ENCODE results near the gene PRKCI. TPM values are rescaled to one million over a fixed set of nuclear protein-coding genes. Genes with fewer than 3 reads are reported as not detected.
"Not testable (repeated sequence)": the region's sequence is repeated elsewhere in the genome, so short reads cannot be mapped to it uniquely, and the experiment has no call there.

PRKCI gene
- total RNA-seq, 1 donor from 2014 or later = 24.2 TPM

- H3K36me3 Mint-ChIP-seq (ENCODE audit: low read depth); H3K4me1 Mint-ChIP-seq (ENCODE audit: low read depth); H3K27me3 Mint-ChIP-seq (ENCODE audit: insufficient read depth); intact Hi-C loops (cut with micrococcal nuclease); H3K4me3 Mint-ChIP-seq; DNase-seq (ENCODE audit: low spot score); H3K27ac Mint-ChIP-seq: not testable (repeated sequence)
- H3K9me3 Mint-ChIP-seq = peaks cover 14% of the 10 kb centered on the region
These were observed 120.0 kb downstream of the PRKCI start for GRCh38 chr3:170342273-170342672.

- H3K4me3 Mint-ChIP-seq; H3K36me3 Mint-ChIP-seq (ENCODE audit: low read depth); H3K27ac Mint-ChIP-seq; H3K9me3 Mint-ChIP-seq; H3K27me3 Mint-ChIP-seq (ENCODE audit: insufficient read depth); H3K4me1 Mint-ChIP-seq (ENCODE audit: low read depth); intact Hi-C loops (cut with micrococcal nuclease); DNase-seq (ENCODE audit: low spot score): not testable (repeated sequence)
These were observed 121.6 kb downstream of the PRKCI start for GRCh38 chr3:170343859-170344258.

GRCh38 chr3:170344971-170345370, 122.7 kb downstream of the PRKCI start:
- H3K27ac Mint-ChIP-seq = no peak overlapping the region
- H3K36me3 Mint-ChIP-seq (ENCODE audit: low read depth) = no peaks in the 10 kb centered on the region
- H3K9me3 Mint-ChIP-seq = no peaks in the 10 kb centered on the region
- no peak for DNase-seq (ENCODE audit: low spot score)
- H3K27me3 Mint-ChIP-seq (ENCODE audit: insufficient read depth) = peaks cover 2% of the 10 kb centered on the region
- H3K4me3 Mint-ChIP-seq = no peak overlapping the region
- H3K4me1 Mint-ChIP-seq (ENCODE audit: low read depth) = no peaks in the 10 kb centered on the region
- intact Hi-C loops (cut with micrococcal nuclease) = no loop called here

GRCh38 chr3:170346481-170347392, 124.5 kb downstream of the PRKCI start:
- H3K4me3 Mint-ChIP-seq = no peak overlapping the region
- no peak for DNase-seq (ENCODE audit: low spot score)
- H3K9me3 Mint-ChIP-seq = no peaks in the 10 kb centered on the region
- intact Hi-C loops (cut with micrococcal nuclease) = no loop called here
- no peak overlapping the region for H3K27ac Mint-ChIP-seq
- H3K36me3 Mint-ChIP-seq (ENCODE audit: low read depth) = no peaks in the 10 kb centered on the region
- H3K4me1 Mint-ChIP-seq (ENCODE audit: low read depth) = no peaks in the 10 kb centered on the region
- H3K27me3 Mint-ChIP-seq (ENCODE audit: insufficient read depth) = peaks cover 4% of the 10 kb centered on the region

GRCh38 chr3:170350515-170351413, 128.5 kb downstream of the PRKCI start:
- no peaks in the 10 kb centered on the region for H3K36me3 Mint-ChIP-seq (ENCODE audit: low read depth)
- intact Hi-C loops (cut with micrococcal nuclease) = loop anchor here (10.0 kb wide), 1 partner anchor 316 kb away; the partner anchor contains the start of gene GPR160
- no peak overlapping the region for H3K4me3 Mint-ChIP-seq
- no peak overlapping the region for H3K27ac Mint-ChIP-seq
- no peaks in the 10 kb centered on the region for H3K9me3 Mint-ChIP-seq
- H3K4me1 Mint-ChIP-seq (ENCODE audit: low read depth) = peaks cover 14% of the 10 kb centered on the region
- no peak for DNase-seq (ENCODE audit: low spot score)
- peaks cover 12% of the 10 kb centered on the region for H3K27me3 Mint-ChIP-seq (ENCODE audit: insufficient read depth)

- intact Hi-C loops (cut with micrococcal nuclease) = loop anchor here (10.0 kb wide), 1 partner anchor 318 kb away; the partner anchor contains the start of gene GPR160
- peaks cover 22% of the 10 kb centered on the region for H3K4me1 Mint-ChIP-seq (ENCODE audit: low read depth)
- no peak overlapping the region for H3K4me3 Mint-ChIP-seq
- H3K27me3 Mint-ChIP-seq (ENCODE audit: insufficient read depth) = peaks cover 13% of the 10 kb centered on the region
- H3K27ac Mint-ChIP-seq = no peak overlapping the region
- H3K9me3 Mint-ChIP-seq = no peaks in the 10 kb centered on the region
- DNase-seq (ENCODE audit: low spot score) = no peak
- H3K36me3 Mint-ChIP-seq (ENCODE audit: low read depth) = no peaks in the 10 kb centered on the region
These were observed 130.7 kb downstream of the PRKCI start for GRCh38 chr3:170352936-170353335.

GRCh38 chr3:170353485-170353884, 131.3 kb downstream of the PRKCI start:
- H3K27me3 Mint-ChIP-seq (ENCODE audit: insufficient read depth) = peaks cover 13% of the 10 kb centered on the region
- intact Hi-C loops (cut with micrococcal nuclease) = loop anchor here (10.0 kb wide), 1 partner anchor 319 kb away; the partner anchor contains the start of gene GPR160

GRCh38 chr3:170354760-170355159, 132.5 kb downstream of the PRKCI start:
- peaks cover 7% of the 10 kb centered on the region for H3K36me3 Mint-ChIP-seq (ENCODE audit: low read depth)
- H3K4me3 Mint-ChIP-seq = no peak overlapping the region
- peaks cover 32% of the 10 kb centered on the region for H3K4me1 Mint-ChIP-seq (ENCODE audit: low read depth)
- H3K27me3 Mint-ChIP-seq (ENCODE audit: insufficient read depth) = peaks cover 13% of the 10 kb centered on the region
- H3K27ac Mint-ChIP-seq = no peak overlapping the region
- no peaks in the 10 kb centered on the region for H3K9me3 Mint-ChIP-seq
- intact Hi-C loops (cut with micrococcal nuclease) = loop anchor here (5.0 to 10.0 kb wide), 6 partner anchors 77 to 1683 kb away; partner anchors contain the start of genes EIF5A2, FNDC3B and GPR160
- DNase-seq (ENCODE audit: low spot score) = no peak

More at GRCh38 chr3:170353485-170353884, 131.3 kb downstream of the PRKCI start:
- Mint-ChIP-seq H3K27ac (no peak overlapping the region), H3K4me1 (ENCODE audit: low read depth) (peaks cover 26% of the 10 kb centered on the region), H3K9me3 (no peaks in the 10 kb centered on the region), H3K36me3 (ENCODE audit: low read depth) (peaks cover 2% of the 10 kb centered on the region), H3K4me3 (no peak overlapping the region)
- DNase-seq (ENCODE audit: low spot score) = no peak

Other genes starting within 250 kb of the PRKCI start
- 3.4 and 3.5 TPM in 2 replicates for gene GPR160, start 184.4 kb upstream of the PRKCI start, total RNA-seq
- gene PHC3, start 40.7 kb upstream of the PRKCI start, total RNA-seq = 57.7 and 58.7 TPM in 2 replicates
- gene SKIL, start 135.3 kb downstream of the PRKCI start, total RNA-seq = 27.5 and 29.4 TPM in 2 replicates
- not detected in 2 replicates for gene CLDN11, start 196.4 kb downstream of the PRKCI start, total RNA-seq

Measured in activated T-helper 1 cell treated with anti-CD3 and anti-CD28 coated beads, Interleukin-12 subunit alpha, Interleukin-12 subunit beta, Interleukin-2, Interleukin-4 antibody, amounts not matched to agents 30 ng/mL and 10 ng/mL and 1 ng/mL, durations not matched to agents 14 hours and 24 hours and 36 hours (primary cell).